HL-60/S4 (cell line): ENCODE data around the gene INS.

Experiments
- in situ Hi-C: fragments of 300-500 bp; cut with MboI; formaldehyde crosslinking; loops from 2 replicates; pipeline ENCODE4 v1.14.3; 2022; ENCODE audit warnings: low sequenced_read_pairs

INS gene

DNA sequence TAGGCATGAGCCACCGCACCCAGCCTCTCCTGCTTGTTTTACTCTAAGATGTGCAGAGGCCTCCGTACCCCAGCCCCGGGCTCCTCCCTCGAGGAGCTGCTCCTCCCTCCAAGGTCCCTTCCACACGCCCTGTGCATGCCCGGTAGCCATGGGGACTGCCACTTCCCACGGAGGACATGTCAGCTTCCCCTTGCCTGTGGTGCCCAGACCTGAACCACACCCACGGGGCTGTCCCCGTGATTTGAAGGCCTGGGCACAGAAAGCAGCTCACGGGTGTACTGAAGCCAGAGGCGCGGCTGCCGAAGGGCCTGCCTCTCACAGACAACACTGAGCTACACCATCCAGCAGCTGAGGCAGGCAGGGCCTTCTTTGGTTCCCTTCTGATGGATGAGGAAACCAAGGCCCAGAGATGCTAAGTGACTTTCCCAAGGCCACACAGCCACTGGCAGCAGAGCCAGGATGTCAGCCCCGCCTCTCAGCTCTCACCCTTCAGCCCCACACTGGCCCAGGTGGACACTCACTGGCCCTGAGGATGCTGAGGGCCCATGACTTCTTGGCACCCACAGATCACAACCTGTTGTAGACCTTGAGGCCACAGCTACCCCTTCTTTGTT lies 7.3 kb downstream of the INS start:
- in situ Hi-C loops: loop anchor here (25.0 kb wide), 1 partner anchor 316 kb away; the partner anchor contains the start of genes SYT8 and TNNI2

DNA sequence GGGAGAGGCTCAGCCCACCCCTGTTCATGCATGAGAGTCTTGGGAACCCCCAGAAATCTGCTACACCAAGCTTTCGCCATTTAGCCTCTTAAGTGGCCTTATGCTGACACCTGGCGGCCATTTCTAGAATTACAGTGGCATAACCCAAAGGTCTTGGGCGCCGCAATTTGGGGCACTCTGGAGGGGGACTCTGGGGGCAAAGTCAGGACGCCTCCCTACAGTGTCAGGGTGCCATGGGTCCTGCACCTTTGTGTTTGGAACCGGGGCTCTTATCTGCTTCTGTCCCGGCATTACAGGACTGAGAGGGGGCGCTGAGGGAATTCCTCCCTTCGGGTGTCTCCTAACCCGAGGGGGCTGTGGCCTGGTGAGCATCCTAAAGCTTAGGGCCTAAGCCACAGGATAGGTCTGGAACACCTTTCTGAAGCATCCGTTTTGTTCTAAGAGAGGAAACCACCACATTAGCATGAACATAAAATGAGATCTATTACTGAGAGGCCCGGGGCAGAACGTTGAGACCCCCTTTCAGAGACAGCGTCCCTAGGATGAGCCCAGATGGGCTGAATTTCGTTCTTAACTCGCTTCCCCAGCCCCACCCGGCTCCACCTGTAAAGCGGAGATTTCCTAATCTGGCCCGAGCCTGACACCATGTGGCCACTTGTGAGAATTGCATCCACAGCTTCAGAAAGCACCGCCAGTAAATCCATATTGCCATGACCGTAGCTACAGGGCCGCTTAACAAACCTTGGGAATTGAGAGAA lies 9.3 kb downstream of the INS start:
- in situ Hi-C loops: loop anchor here (25.0 kb wide), 1 partner anchor 314 kb away; the partner anchor contains the start of genes SYT8 and TNNI2

DNA sequence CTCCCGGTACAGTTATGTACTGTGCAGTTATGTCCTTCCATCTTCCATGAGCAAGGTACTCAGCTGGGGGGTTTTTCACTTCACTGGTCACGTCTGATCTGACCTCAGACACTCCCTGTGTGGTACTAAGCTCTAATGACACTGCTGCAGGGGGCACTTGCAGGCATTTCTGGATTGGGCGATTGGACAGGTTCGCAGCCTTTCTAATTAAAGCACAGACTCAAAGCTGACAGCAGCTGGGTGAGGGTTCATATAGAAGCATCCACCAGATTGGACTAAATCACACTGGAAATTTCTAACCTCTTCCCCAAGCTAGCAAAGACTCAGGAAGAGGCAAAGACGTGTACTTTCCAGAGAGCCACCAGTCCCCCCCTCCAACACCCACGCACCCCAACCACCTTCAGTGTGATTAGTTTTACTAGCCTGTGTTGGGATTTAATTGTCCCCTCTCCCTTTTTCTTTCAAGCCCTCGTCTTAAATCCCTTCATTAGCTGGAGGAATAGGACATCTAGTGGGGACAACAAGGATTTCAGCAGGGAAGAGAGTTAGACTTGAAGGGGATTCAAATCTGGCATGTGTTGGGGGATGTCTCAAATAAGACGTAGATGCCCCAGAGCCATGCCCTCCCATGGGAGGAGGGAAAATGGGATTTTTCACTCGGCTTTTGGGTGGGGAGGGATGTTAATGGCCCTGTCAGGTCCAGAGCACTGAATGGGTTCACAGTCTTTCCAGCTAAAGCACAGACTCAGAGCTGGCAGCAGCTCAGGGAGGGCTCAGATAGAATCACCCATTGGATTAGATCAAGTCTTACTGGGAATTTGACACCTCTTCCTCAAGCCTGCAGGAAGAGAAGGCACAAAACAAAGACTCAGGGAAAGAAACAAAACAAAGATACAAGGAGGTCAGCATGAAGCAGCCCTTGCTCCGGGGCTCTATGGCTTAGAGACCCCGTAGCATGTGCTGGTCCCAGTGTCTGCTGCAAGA lies 10.9 kb downstream of the INS start:
- in situ Hi-C loops: loop anchor here (25.0 kb wide), 1 partner anchor 313 kb away; the partner anchor contains the start of genes SYT8 and TNNI2

DNA sequence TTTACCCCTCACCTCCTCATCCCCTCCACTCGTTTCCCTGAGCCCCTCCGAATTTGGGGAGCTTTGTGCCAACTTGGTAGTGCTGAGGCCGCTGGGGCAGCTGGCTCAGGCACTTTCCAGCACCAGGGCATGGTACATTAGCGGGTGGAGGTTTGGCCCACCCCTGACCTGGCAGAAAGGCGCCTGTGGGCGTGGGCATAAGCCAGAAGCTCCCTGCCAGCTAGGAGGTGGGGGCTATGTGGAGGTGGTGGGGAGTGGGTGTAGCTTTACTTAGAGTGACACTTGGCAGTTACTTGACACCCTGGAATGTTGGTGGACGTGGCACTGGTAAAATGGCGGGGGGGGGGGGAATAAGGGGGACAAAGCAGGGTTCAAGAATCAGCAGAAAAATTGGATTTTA lies 11.5 kb downstream of the INS start:
- in situ Hi-C loops: no loop called here

DNA sequence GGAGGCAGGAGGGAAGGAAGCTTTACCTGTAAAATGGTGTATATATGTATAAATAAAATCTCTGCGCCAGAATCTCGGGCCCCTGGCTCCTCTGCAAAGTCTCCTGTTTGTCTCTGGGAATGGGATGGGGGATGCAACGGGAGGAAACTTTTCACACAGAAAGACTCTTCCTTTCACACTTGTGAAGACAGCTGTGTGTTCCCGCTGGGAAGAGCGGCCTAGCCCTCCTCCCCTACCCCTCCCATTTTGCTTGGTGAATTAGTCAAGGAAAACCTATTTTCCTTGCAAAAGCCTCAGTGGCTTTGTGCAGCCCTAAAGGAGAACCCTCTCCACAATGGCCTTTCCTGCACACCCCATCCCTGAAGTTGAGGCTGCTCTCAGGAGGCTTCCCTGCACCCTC lies 12.4 kb downstream of the INS start:
- in situ Hi-C loops: no loop called here

DNA sequence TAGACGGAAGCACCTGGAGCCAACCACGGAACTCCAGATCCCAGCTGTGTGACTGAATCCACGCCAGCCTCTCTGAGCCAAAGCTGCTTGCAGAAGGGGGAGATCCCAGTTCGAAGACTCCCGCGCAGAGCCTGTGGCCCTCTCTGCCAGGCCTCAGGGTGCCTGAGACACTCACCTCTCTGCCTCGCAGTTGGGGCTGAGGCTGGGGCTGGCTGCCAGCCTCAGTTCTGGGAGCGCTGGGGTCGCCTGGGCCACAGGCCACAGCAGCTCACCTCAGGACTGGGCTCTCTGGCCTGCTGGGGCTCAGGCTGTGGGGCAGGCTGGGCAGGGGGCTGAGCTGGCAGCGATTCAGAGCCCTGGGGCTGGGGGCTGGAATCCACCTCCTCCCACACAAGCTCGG lies 13.6 kb downstream of the INS start:
- in situ Hi-C loops: no loop called here

DNA sequence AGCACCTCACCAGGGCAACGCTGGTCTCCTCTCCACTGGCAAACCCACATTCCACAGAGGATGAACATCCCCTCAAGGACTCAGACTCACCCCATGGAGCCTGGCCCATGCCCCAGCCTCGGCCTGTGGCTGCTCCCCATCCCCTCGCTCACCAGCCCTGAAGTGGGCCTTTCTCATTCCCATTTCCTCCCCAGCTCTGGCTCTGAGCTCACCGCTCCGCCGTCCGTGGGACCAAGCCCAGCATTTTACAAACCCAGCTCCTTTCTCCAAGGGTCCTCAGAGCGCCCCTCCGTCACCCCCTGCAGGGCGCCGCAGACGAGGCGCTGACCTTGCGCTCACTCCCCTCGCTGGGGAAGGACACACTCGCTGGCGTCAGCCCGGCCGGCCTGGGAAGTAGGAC lies 15.0 kb downstream of the INS start:
- in situ Hi-C loops: no loop called here

DNA sequence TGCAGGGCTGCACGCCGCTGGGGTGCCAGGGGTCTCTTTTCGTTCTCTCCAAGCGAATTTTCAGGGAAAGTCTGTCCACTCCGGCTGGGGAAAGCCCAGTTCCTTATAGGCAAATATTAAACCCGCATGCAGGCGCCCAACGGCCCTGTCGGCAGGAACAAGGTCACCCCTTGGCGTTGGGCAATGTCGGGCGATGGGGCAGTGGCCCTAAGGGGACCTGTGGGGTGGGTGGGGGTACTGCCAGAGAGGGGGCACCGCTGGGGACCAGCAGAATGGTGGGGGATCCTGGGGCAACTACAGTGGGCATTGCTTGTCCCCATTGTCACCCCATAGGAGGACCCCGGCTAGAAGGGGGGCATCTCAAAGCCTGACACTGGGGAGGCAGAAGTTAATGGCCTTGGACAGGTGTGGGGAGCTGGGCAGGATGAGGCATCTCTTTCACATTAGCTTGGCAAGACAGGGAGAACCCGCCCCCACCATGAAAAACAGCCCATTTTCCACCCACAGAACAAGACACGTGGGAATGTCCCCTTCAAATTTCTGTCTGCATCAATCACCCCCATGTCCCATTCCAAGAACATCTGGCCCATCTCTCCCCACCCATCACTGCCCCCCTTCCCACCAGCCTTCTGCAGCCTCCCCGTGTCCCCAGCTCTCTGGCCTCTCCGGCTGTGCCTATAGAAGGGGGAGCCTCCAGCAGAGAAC lies 16.3 kb downstream of the INS start:
- in situ Hi-C loops: no loop called here

DNA sequence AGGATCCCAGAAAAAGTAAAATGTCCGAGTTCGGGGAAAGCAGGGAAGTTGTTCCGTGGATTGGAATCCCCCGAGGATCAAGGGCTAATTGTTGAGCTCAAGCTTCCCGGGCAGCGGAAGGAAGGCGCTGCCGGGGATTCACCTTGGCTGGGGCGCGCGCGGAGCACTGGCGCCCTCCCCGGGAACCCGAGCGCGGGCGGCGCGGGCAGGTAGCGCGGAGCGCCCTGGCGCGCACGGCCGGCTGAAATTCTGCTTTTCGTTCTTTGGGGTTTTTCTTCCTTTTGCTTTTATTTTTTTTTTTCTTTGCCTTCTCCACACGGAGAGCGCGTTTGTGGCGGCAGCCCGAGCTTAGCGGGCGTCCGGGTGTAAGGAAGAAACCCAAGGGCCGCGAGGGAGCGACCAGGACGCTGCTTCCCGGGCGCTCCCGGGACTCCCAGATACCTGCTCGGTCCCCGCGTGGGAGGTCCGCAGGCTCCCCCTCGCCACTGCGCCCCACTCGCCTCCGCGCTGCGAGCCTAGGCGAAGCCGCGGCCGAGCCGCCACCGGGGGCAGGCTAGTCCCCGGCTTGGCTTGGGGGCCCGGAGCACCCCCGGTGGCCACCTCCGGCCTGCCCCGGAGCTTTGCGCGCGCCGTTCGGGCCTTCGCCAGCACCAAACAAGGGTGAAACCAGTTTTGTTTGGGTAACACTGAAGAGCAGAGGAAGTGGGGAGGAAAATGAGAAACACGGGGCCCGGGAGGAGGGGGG lies 17.0 kb downstream of the INS start:
- in situ Hi-C loops: no loop called here

DNA sequence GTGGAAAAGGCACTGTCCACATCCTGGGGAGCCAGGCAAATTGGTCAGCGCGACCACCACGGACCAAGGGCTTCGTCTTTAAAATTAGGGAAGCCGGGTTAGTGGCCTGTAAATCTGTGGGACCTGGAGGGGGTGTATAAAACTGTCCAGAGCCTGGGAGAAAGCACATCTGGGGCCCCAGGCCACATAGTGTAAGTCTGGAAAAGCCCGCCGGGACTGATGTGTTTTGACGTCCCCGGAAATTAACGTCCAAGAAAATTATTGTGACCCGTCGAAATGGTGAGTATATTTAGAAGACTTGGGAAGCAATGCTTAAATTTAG lies 17.6 kb downstream of the INS start:
- in situ Hi-C loops: no loop called here

DNA sequence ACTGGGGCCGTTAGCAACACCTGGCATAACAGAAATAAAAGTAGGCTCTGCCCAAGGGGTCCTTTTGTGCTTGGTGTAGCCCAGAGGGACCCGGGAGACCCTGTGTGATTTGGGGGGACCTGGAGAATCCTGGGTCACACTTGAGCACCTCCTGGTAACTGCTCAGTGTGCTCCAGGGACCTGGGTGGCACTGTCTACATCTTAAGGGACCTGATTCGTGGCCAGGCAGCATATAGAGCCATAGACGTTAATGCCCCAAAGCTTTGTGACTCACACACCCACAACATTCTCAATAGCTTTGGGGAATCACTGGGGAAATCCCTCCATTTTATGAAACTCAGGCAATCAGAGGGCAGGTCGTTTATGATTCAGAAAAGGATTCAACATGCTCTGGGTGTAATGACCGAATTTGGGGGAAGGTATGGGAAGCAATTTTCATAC lies 18.2 kb downstream of the INS start:
- in situ Hi-C loops: no loop called here

DNA sequence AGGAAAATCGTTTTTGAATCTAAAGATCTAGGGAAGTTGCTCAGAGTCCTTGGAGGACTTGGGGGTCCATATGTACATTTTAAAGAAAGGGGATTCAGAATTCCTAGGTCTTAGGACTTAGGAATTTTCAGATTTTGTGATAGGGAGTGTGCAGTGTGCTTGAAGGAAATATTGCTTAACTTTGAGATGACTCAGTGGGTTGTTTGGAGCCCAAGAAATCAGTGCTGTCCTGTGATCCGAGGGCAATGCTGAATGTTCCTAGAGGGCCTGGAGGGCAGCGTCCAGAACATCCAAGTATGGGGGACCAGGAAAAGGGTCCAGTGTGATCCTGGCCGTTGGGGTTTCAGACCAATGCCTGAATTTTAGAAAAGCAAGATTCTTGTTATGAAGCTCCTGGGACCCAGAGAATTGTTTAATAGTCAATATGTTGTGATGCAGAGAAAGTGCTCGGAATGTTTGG lies 18.7 kb downstream of the INS start:
- in situ Hi-C loops: no loop called here

DNA sequence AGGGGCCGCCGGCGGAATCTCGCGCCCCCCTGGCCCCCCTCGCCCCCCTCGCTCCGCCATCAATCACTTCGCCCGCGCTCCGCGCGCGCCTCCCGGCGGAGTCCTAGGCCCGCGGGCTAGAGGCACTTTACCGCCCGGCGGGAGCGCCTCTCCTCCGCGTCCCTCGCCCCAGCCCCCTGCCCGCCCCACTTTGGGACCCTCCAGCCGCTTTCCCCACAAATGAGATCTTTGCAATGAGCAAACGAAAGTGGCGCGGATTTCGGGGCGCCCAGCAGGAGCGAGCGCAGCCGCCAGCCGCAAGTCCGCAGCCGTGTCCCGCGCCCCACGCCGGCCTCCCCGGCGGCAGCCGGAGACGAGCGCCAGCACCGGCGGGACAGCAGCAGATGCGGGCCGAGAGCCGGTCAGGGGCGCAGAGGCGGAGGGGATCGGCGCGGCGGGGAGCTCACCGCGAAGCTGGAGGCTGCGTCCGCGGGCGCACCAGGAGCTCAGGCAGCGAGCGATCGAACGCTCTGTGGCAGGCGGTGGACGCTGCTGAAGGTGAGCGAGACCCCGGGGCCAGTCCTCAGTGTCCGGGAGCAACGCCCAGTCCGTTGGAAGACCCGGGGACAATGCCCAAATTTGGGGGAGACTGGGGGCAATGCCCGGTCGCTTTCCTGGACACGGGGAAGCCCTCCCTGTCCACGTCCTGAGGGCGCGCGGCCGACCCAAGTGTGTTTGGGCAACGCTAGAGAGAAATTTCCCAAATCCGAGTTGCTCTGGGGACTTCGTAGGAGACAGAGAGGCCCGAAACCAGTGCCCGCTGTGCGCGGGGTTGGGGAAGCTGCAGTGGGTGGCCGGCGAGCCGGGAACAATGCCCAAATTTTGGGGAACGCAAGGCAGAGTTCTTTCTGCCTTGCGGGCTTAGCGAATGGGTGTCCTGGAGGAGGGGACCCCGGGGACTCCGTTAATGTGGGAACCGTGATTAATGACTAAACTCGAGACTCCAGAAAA lies 20.3 kb downstream of the INS start:
- in situ Hi-C loops: no loop called here

DNA sequence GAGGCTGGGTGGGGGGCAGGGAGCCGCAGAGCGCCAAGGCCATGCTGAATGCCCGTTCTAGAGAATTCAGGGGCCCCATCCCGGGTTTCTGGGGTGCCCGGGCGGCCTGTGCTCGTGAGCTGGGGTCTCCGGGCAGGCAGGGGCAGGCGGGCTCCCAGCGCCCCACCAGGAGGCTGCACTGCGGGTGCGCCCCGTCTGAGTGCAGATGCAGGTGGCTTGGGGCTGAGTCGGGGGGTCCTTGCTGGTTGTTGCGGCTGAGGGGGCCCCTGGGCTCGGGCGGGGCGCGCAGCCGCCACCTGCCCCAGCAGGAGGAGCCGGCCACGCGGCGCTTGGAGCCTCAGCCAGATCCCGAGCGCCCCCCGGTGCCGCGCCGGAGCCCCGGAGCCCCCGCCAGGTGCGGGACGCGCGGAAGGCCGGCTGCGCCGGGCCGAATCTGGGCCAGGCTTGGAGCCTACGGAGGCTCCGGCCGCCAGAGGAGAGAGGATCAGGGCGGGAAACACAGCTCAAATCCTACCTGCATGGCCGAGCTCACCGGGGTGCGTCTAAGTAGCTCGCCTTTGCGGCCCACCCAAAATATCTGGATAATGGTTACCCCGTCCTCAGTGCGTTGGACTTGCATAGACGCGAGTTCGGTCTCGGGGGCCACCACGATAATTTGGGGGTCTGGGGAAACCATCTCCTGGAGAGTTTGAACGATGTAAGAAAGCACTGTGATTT lies 21.2 kb downstream of the INS start:
- in situ Hi-C loops: no loop called here

DNA sequence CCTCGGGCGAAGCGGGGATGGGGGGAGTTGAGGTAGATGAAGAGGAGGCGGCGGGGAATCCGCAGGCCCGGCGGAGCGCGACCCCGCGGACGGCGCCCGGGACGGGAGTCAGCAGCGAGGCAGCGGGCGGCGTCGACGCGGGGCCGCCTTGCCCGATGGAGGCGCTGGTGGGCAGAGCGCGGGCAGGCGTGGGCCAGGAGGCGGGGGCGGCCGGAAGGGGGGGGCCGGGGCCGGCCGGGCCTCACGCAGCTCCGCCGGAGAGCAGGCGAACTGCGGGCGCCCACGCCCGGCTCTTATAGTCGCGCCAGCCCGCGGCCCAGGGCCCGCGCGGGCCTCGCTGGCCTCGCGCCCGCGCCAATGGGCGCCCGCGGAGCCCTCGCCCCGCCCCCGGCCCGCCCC lies 21.9 kb downstream of the INS start, which contains the start of gene IGF2:
Gene IGF2, minus strand, starts transcription at position 267 of the 399 bp plus-strand sequence. CDS start 3,866 bp downstream, outside the sequence.
- in situ Hi-C loops: no loop called here

DNA sequence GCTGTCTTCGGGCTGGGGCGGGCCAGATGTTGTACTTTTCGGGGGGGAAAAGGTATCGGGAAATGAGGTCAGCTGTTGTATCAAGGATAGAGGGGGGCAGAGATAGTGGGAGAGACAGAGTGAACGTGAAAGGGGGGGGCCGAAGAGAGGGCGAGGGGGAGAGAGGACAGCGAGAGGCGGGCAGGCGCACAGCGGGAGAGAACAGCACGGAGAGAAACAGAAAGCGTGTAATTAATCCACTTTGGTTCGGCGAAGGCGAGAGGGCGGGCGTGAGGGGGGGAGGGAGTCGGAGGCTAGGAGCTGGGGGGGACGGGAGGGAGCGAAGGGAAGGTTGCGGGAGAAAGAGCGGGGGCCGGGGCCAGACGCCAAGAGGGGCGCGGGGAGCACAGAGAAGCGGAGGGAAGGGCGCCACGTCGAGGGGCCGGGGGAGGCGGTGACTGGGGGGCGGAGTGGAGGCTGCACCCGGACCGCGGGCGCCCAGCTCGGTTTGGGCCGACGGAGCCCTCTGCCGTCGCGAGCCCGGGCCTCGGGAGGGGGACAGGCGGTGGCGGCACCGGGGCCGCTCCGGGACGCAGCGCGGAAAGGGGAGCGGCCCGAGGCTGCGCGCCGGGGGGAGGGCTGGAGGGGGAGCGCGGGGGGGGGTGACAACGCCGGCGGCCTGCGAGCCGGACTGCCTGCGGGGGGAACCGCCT lies 22.4 kb downstream of the INS start:
- in situ Hi-C loops: no loop called here

DNA sequence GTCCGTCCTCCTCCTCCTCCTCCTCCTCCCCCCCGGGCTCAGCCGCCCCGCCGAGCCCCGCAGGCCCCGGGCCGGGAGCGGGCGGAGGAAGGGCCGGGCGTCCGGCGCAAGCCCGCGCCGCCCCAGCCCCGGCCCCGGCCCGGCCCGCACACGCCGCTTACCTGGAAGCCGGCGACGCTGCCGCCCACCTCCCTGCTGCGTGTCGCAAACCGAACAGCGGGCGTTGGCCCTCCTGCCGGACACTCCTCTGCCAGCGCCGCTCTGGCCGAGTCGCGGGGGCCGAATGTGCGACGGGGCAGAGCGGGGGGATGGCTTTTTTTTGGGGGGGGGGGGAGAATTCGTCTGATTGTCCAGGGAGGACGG lies 23.0 kb downstream of the INS start:
- in situ Hi-C loops: no loop called here
